DLD1 (cell line): ENCODE data around the gene SGMS1.
"Not testable (repeated sequence)": the region's sequence is repeated elsewhere in the genome, so short reads cannot be mapped to it uniquely, and the experiment has no call there.

Experiments
- in situ Hi-C: cut with HindIII; loops from 2 replicates; pipeline ENCODE4 v1.10.0; 2017; ENCODE audit warnings: low sequenced_read_pairs

The SGMS1 gene

DNA sequence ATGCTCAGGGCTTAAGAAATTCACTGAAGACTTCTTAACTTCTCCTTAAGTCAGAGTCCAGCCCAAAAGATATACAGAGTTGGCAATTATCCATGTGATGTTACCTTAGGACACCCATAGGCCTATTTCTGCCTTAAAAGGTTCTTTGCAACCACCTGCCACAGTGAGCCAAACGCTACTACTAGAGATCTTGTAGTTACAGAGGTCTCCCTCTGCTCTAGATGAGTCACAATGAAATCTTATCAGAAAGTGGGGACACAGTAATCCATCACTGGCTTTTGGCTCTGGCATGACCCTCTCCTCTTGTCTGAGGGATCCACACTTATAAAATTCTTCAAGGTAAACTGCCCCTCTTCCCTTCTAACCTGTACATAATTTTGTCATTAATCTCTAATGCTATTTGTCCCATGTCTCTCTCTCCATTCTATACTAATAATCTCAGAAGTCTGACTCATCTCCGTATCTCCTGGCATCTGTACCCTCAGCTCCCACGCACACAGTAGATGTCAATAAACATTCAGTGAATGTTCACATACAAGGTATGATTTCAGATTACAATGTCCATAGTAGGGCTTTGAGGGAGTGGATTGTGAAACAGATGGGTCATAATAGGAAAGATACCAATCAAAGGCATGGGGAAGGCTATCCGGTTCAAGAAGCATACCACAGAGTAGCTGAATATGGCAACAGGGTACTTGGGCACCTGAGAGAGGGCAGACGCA lies 112.1 kb downstream of the SGMS1 start:
- in situ Hi-C loops = no loop called here

DNA sequence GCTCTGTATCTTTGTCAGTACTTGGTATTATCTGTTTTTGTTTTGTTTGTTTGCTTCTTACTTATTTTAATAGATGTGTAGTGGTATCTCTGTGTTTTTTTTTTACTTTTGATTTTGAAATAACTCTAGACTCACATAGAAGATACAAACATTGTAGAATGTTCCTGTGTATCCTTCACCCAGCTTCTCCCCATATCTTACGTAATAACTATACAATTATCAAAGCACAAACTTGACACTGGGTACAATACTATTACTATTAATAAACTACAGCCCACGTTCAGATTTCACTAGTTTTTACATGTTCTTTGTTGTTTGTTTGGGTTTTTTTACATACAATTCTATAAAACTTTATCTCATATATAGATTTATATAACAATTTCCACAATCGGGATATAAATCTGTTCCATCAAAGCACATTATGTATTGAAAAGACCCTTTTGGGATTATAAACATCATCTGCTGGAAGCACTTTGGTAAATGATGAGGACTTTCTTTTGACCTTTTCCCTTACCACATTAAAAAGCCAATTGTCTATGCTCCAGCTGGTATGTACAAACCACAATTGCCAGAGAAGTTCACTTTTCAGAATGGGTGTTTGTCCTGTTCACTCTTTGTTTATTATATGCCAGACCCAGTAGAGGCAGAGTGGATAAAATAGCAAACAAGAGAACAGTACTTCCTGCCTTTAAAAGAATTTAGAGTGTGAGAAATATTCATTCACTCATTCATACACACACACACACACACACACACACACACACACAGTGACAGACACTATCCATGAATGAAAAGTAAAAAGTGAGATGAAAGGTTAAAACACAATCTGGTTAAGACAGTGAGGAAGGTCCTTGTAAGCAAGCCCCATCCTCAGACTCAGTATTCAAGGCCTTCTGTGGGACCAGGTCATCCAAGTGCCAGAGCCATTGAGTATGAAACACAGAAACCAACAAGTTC lies 113.0 kb downstream of the SGMS1 start:
- in situ Hi-C loops = no loop called here

DNA sequence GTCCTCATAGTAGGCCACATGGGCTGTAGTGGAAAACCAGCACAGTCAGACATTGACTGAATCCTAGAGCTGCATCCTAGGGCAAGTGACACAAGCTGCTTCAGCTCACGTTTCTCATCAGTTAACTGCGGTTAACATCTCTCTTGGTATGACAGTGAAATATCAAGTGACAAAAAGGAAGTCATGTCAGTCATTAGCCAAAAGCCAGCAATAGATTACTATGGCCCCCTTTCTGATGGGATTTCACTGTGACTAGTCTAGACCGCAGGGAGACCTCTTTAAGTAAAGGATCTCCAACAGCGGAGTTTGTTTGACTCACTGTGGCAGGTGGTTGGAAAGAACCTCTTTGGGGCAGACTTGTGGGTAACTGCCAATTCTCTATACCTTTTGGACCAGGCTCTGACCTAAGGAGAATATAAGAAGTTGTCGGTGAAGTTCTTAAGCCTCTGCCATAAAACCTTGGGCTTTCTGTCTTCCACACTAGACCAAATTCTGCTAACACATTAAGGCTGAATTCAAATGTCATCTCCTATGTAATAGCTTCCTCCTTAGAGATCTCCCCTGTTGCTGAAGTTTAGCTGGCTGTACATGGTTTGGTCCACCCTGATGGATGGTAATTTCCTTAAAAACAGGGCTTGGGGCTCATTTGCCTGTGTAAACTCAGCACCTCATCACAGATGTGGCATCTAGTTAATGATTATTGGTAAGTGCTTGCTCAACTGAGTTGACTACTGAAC lies 115.3 kb downstream of the SGMS1 start:
- in situ Hi-C loops = no loop called here

DNA sequence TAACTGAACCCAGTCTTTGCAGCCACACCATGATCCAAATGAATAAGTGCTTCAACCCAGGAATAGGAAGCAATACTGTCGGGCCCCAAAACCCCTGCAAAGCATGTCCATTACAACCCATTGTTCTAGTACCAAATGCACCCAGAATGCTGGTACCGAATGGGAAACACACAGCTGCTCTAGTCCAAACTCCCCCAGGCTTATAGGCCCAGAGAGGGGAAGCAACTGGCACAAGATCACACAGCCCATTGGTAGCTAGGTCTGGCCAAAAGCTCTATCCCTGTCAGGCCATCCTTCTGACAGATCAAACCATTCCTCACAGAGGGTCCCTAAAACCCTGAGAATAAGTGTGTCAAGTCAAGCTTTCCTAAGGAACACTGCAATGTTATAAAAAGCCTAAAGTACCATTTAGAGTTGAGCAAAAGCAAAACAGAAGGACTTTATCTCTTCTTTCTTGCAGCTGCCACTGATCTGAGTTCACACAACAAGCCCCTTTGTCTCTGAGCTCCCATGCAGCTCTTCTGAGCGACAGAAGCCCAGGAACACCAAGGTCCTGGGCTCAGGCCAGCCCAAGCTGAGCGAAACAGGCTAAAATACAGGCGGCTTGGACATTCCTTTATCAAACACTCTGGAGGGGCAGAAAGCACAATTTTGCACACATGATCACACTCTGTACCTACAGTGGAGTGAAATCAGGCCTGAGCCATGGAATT lies 116.7 kb downstream of the SGMS1 start:
- in situ Hi-C loops = no loop called here

DNA sequence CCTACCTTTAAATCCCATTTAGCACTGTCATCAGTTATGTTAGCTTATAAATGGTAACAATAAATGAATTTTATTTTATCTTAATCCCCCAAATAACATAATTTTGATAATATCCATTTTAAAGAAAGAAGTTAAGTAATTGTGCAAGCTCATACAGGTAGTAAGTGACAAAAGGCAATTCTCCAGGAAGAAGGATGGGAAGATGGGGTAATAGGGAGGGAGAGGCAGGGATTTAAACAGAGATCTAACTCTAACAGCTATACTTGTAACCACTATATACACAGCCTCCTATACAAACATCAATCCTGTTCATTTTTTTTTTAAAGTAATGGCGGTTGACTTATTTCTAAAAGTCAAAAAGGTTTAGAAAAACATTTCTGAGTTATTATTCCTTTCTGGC lies 119.4 kb downstream of the SGMS1 start:
- in situ Hi-C loops = no loop called here

DNA sequence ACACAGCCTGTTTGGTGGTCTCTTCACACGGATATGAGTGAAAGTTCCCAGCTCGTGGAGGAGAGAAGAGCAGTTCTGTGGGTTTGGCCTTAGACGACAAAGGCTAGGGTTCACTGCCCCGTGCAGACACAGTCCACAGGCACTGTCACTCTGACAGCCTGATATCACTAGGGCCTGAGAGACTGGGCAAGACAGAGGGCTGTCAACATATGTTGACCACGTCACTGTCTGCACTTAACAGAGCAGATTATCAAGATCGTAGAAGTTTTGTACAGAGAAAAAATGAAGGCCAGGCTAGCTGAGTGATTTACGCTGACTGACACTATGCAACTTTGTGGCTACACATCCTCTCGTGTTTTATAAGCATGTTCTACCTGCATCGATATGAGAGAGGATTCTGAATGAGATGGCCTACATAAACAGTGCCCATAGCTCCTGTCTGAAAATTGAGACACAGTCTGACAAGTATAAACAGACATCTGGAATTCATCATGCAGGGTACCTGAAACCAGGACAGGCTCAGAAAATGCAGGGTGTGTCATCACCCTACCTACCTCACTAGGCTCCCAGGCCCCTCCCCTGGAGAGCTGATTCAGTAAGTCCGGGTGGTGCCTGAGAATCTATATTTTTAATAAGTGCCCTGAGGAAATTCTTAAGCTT lies 120.0 kb downstream of the SGMS1 start:
- in situ Hi-C loops = no loop called here

DNA sequence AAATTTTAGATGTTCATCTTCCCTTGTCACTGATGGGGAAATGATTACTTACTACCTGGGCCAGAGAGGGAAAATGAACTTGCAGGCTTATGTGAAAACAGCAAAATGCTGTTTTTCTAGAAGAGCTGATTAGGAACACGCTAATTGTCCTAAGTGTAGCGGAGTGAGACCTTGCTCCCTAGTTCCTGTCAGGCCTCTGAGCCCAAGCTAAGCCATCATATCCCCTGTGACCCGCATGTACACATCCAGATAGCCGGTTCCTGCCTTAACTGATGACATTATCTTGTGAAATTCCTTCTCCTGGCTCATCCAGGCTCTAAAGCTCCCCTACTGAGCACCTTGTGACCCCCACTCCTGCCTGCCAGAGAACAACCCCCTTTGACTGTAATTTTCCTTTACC lies 120.6 kb downstream of the SGMS1 start:
- in situ Hi-C loops = not testable (repeated sequence)

DNA sequence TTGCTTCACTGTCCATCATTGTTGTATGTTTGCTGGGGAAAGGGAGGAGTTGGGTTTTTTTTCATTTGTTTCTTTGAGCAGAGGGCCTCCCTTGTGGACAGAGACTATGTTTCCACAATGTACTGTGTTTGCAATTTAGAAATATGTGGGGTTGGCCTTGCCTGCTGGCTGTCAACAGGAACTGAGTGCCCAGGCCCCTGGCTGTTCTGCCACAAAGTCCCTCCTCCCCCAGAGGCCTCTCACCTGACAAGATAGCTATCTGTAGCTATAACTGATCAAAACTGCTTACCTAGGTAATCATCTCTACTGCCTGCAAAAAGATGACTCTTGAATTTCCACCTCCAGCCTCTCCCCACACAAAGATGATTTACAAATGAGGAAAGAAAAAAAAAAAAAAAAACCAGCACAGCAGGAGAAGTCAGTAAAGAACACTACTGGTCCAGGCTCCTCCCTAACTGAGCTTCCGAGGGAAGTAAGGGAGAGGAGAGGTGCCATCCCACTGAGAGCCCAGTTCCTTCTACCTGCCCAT lies 121.8 kb downstream of the SGMS1 start:
- in situ Hi-C loops = no loop called here

DNA sequence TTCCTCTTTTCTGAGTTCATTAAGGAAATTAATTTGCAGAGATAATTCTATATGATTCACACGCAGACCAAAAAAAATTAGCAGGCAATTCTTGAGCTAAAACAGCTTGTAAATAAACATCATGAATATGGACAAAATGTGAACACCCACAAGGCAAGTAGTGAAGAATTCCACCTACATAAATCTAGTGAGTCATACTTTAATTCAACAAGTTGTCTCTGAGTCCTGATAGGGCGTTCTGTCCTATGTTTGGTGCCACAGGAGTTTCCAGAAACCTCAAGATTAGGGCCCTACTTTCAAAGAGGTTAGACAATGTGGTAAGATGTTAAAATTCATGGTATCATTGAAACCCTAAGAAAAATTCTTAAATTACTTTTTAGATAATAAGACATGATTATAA lies 122.3 kb downstream of the SGMS1 start:
- in situ Hi-C loops = no loop called here

DNA sequence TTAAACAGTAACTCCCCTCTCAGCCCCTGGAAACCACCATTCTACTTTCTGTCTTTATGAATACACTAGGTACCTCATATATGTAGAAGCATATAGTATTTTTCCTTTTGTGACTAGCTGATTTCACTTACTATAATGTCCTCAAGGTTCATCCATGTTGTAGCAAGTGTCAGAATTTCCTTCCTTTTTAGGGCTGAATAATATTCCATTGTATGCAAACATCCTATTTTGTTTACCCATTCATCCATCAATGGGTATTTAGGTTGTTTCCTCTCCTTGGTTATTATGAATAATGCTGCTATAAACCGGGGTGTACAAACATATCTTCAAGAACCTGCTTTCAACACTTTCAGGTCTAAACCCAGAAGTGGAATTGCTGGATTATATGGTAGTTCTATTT lies 125.3 kb downstream of the SGMS1 start:
- in situ Hi-C loops = no loop called here

DNA sequence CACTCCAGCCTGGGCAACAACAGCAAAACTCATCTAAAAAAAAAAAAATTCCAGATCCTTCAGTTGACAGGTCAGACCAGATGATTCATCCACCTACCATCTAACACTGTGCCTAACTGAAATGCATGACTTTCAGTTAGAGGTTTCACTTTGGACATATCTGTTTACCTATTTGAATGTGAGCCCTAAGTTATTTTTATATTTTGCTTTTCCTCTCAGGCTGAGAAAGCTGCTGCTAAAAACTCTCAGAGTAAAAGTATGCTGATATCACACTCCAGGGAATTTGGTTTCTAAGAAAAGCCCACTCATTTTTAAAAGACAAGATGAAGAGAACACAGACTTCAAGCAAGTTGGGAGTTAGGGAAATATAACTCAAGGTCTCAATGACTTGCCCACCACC lies 126.0 kb downstream of the SGMS1 start:
- in situ Hi-C loops = no loop called here

DNA sequence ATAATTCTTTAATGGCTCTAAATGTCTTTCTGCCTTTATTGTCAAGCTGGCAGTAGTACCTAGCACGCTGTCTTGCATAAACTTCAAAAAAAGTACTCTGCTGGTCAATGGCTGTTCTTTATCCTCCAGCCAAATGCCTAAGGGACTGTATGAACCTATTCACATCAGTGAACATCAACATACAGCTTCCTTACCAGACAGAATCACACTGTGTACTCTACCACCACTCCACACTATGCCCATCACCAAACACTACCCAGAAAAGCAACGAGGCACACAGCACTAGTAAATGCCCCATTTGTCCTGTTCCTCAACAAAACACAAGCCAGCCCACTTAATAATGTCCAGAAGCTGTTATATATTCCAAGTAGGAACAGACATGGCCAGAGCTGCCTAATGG lies 127.5 kb downstream of the SGMS1 start:
- in situ Hi-C loops = no loop called here

DNA sequence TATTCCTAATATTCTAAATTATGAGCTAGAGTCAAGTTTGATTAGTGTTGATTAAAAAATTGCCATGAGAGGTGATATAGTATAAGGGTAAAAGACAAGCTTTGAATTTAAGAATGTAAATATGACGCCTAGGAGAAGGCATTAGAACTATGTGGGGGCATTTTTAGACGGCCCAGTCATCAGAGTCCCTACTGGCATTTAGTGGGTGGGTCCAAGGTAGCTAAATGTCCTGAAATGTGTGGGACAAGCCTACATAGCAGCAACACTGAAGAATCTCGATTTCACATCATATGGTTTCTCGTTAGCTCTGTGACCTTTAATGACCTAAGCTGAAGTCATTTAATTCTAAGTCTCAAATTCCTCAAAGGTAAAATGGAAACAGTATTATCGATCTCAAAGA lies 133.5 kb downstream of the SGMS1 start:
- in situ Hi-C loops = no loop called here

DNA sequence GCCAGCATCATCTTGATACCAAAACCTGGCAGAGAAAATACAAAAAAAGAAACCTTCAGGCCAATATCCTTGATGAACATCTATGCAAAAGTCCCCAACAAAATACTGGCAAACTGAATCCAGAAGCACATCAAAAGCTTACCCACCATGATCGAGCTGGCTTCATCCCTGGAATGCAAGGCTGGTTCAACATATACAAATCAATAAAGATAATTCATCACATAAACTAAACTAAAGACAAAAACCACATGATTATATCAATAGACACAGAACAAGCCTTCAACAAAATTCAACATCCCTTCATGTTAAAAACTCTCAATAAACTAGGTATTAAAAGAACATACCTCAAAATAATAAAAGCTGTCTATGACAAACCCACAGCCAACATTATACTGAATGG lies 139.2 kb downstream of the SGMS1 start:
- in situ Hi-C loops = not testable (repeated sequence)

DNA sequence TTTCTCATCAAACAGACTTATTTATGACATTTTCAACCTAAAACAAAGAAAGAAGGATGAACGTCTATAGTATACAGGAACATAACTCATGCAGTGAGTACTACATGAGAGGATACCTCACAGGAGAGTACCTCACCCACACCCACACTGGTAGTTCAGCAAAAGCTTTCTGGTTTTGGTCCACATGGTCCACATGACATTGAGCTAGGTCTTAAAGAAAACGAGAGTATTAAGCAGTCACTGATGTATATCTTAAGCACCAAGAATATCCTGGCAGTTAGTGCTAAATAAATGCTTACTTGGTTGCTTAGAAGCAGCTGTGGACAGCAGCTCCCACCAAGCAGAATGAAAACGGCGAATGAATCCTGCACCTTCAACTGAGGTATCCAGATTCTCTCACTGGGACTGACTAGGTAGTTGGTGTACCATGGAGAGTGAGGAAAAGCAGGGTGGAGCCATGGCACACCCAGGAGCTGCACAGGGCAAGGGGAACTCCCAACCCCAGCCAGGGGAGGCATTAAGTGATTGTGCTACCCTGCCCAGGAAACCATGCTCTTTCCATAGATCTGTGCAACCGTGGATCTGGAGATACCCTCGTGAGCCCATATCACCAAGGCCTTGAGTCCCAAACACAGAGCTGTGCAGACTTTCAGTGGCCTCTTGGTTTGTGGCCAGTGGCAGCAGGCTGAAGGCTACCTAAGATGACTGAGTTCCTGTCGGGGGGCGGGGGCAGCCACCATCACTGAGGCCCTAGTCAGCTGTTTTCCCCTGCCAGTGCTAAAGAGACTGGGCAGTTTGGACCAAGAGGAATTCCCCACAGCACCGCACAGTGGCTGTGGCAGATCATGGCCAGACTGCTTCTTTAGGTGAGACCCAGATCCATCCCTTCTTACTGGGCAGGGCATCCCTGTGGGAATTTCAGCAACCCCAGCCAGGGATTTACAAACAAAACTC lies 143.4 kb downstream of the SGMS1 start:
- in situ Hi-C loops = no loop called here

DNA sequence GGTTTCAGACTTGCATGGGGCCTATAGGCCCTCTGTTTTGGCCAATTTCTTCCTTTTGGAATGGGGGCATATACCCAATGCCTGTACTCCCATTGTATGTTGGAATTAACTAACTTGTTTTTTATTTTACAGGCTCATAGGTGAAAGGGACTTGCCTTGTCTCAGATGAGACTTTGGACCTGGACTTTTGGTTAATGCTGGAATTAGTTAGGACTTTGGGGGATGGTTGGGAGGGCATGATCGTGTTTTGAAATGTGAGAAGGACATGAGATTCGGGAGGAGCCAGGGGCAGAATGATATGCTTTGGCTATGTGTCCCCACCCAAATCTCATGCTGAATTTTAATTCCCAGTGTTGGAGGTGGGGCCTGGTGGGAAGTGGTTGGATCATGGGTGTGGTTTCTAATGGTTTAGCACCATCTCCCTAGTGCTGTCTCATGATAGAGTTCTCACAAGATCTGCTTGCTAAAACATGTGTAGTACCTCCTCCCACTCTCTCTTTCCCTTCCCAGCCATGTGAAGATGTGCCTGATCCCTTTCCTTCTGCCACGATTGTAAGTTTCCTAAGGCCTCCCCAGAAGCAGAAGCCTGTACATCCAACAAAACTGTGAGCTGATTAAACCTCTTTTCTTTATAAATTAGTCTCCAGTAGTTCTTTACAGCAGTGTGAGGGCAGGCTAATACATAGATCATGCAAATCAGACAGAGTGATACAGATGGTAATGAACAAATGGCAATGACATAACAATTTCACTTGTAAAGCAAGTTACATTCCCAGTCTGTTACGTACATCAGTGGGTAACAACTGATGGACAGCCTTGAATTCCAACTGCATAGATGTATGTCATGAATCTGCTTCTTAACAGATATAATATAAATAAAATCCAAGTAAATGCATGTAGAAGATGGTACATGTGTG lies 146.2 kb downstream of the SGMS1 start:
- in situ Hi-C loops = no loop called here

DNA sequence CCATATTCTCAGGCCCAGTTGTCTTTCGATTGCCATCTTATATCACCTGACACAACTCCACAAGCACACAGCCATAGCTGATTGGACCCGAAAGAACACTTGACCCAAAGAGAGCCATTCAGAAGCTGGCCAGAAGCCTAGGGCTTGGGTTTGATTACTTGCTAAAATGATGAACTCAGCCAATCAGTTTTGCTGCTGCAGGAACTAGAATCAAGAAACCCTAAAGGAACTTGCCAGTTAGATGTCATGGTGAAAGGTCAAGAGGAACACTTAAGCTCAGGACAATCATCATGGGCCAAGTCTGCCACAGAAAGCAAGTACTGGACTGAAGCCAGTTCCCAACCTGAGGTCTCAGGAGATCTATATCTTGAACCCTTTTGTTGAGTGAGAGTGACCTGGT lies 150.0 kb downstream of the SGMS1 start:
- in situ Hi-C loops = no loop called here

DNA sequence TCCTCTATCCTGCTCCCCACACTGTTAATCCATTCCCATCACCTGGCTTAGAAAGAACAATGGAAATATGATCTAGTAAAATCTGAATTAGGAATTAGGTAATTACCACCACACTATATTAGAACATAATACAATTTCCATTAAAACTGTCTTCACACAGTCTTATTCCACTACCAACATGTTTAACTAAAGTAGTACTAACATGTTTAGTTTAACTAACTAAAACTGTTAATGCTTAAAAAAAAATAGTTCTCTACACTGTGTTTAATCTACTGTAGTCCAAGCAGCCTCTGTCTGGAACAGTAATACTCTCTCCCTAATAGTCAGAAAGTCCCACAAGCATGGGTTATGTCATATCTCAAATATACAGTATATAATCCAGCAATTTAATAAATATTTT lies 150.8 kb downstream of the SGMS1 start:
- in situ Hi-C loops = no loop called here
